ENCODE measurements around the gene TMEM174. TPM values are rescaled to one million over a fixed set of nuclear protein-coding genes. Genes with fewer than 3 reads are reported as not detected.

Gene TMEM174
- total RNA-seq, 1 donor from 2014 or later, result not detected

DNA sequence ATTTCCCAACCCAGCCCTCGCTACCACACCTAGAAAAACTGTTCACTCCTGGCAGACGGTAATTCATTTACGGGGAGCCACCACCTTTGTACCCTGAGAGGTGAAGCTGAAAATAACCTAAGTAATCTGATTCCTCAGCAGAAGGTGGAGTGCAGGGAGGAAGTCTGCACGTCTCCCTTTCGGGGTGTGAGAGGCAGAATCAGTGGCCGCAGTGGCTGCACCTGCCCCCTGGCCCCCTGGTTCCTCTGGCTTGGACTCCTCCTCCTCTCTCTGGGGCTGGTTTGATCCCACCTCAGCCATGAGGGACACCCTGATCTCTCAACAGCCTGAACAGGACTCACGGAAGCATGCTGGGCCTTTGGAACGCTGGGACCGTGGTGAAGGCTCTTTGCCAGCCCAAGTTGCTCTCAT is 10.5 kb downstream of the TMEM174 start:
- Histone ChIP-seq H3K27ac (no peak overlapping the region), H3K4me3 (no peak overlapping the region), H3K9me3 (no peaks in the 10 kb centered on the region), H3K27me3 (no peaks in the 10 kb centered on the region), H3K36me3 (no peaks in the 10 kb centered on the region), H3K4me1 (no peaks in the 10 kb centered on the region)
- DNase-seq (ENCODE audit: extremely low spot score in 2 of 2), result no peak
- intact Hi-C loops (cut with DNase I), result no loop called here
- TF ChIP-seq, protein P1, sequence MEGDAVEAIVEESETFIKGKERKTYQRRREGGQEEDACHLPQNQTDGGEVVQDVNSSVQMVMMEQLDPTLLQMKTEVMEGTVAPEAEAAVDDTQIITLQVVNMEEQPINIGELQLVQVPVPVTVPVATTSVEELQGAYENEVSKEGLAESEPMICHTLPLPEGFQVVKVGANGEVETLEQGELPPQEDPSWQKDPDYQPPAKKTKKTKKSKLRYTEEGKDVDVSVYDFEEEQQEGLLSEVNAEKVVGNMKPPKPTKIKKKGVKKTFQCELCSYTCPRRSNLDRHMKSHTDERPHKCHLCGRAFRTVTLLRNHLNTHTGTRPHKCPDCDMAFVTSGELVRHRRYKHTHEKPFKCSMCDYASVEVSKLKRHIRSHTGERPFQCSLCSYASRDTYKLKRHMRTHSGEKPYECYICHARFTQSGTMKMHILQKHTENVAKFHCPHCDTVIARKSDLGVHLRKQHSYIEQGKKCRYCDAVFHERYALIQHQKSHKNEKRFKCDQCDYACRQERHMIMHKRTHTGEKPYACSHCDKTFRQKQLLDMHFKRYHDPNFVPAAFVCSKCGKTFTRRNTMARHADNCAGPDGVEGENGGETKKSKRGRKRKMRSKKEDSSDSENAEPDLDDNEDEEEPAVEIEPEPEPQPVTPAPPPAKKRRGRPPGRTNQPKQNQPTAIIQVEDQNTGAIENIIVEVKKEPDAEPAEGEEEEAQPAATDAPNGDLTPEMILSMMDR (IDR thresholded peaks at IDR 0.05), result no peak
- no peak for TF ChIP-seq POLR2A (IDR thresholded peaks at IDR 0.05)
- no peak for TF ChIP-seq POLR2AphosphoS5 (IDR thresholded peaks at IDR 0.05; ENCODE audit: insufficient read depth in 1 of 2, low read depth in 1 of 2)

DNA sequence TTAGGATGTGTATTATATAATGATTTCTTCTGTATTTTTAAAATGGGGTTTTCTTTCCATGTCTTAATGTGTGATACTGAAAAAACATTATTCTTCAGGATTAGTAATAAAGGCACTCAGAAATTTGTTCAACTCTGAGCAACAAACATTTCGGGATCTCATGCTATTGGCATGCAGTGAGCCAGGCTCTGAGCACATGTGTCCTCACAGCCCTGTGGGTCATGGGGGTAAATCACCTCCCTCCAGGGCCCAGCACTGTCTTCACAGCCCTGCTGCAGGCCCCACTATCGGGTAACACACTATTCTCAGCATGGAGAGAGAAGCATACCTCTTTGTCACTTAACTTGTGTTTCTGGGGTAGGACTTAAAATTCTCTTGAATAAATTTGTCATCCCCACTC is 14.0 kb downstream of the TMEM174 start:
- no peaks in the 10 kb centered on the region for H3K4me1 ChIP-seq
- H3K9me3 ChIP-seq, result no peaks in the 10 kb centered on the region
- no peaks in the 10 kb centered on the region for H3K27me3 ChIP-seq
- H3K4me3 ChIP-seq, result no peak overlapping the region
- H3K36me3 ChIP-seq, result no peaks in the 10 kb centered on the region
- TF ChIP-seq POLR2A (IDR thresholded peaks at IDR 0.05), result no peak
- no peak for TF ChIP-seq POLR2AphosphoS5 (IDR thresholded peaks at IDR 0.05; ENCODE audit: insufficient read depth in 1 of 2, low read depth in 1 of 2)
- TF ChIP-seq, protein P1 (IDR thresholded peaks at IDR 0.05), result no peak
- H3K27ac ChIP-seq, result no peak overlapping the region
- DNase-seq (ENCODE audit: extremely low spot score in 2 of 2), result no peak
- intact Hi-C loops (cut with DNase I), result no loop called here

DNA sequence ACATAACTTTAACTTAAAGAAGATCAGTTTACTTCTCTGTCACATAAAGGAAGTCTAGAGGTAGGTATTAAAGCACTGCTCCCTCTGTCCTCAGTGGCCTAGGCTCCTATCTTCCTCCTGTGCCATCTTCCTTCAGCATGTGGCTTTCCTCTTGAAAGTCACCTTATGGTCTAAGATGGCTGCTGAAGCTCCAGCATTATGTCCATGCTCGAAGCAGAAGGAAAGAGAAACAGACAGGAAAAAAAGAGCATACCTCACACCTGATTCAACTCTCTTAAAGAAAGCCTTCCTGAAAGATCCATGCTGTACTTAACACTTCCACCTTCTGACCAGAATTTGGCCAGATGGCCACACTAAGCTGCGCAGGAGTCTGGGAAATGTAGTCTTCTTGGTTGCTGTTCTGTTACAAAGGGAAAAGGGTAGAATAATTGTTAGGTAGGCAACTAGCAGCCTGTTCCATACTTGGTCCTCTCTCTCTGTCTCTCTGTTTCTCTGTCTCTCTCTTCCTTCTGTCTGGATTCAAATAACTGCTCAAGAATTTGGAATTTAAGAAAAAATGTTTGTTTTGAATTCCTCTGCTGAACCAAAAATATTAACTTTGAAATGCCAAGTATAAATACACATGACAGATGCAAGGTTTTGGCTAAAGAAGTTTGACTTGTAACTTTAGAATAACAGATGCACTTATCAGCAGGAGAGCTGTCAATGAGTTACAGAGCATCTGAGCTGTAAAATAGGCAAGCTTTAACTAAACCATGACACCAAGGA is 16.0 kb downstream of the TMEM174 start:
- H3K36me3 ChIP-seq, result no peaks in the 10 kb centered on the region
- no peak for DNase-seq (ENCODE audit: extremely low spot score in 2 of 2)
- no peaks in the 10 kb centered on the region for H3K4me1 ChIP-seq
- H3K4me3 ChIP-seq, result no peak overlapping the region
- TF ChIP-seq POLR2A (IDR thresholded peaks at IDR 0.05), result no peak
- TF ChIP-seq, protein P1 (IDR thresholded peaks at IDR 0.05), result no peak
- no peaks in the 10 kb centered on the region for H3K27me3 ChIP-seq
- H3K9me3 ChIP-seq, result no peaks in the 10 kb centered on the region
- no peak overlapping the region for H3K27ac ChIP-seq
- intact Hi-C loops (cut with DNase I), result no loop called here

DNA sequence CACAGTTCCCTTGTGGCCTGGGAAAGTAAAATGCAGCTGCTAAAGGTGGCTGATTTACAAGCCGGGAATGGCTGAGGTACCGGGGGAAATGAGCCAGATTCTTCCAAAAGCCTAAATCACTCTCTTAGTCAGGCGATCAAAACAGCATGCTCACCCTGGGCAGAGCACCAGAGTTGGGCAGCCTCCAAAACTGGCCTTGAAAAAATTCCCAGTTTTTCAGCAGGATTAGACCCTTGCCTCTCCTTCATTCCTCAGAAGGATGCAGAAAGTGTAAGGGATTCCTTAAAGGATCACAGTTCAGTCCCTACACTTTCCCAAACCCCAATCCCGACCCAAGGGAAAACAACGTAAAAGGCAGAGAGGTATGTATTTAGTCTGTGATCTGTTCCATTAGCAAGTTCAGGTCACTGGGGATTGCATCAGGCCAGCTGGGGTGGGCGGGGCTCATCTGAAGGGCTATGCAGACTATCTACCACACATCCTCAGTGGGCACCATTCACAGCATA is 16.9 kb downstream of the TMEM174 start:
- H3K4me1 ChIP-seq, result no peaks in the 10 kb centered on the region
- H3K27ac ChIP-seq, result no peak overlapping the region
- no peaks in the 10 kb centered on the region for H3K27me3 ChIP-seq
- no peak overlapping the region for H3K4me3 ChIP-seq
- intact Hi-C loops (cut with DNase I), result no loop called here
- no peak for DNase-seq (ENCODE audit: extremely low spot score in 2 of 2)
- TF ChIP-seq POLR2A (IDR thresholded peaks at IDR 0.05) (no peak), POLR2AphosphoS5 (IDR thresholded peaks at IDR 0.05; ENCODE audit: insufficient read depth in 1 of 2, low read depth in 1 of 2) (no peak)
- TF ChIP-seq, protein P1 (IDR thresholded peaks at IDR 0.05), result no peak
- no peaks in the 10 kb centered on the region for H3K9me3 ChIP-seq
- no peaks in the 10 kb centered on the region for H3K36me3 ChIP-seq

DNA sequence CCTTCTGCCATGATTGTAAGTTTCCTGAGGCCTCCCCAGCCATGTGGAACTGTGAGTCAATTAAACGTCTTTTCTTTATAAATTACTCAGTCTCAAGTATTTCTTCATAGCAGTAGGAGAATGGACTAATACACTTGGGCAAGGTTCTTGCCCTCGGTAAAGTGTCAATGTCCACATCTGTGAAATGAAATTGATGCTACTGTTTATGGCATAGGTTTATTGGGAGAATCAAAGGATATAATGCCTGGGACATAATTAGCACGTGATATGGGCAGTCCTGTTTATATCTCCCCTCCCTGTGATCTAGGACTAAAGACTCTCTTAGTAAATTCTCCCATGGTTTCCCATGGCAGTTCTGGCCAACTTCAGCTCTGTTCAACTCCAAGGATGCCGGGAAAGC is 19.4 kb downstream of the TMEM174 start:
- no peak for TF ChIP-seq POLR2A (IDR thresholded peaks at IDR 0.05)
- TF ChIP-seq POLR2AphosphoS5 (IDR thresholded peaks at IDR 0.05; ENCODE audit: insufficient read depth in 1 of 2, low read depth in 1 of 2), result no peak
- TF ChIP-seq, protein P1 (IDR thresholded peaks at IDR 0.05), result no peak
- H3K4me1 ChIP-seq, result no peaks in the 10 kb centered on the region
- H3K9me3 ChIP-seq, result no peaks in the 10 kb centered on the region
- no peak overlapping the region for H3K27ac ChIP-seq
- H3K4me3 ChIP-seq, result no peak overlapping the region
- no peaks in the 10 kb centered on the region for H3K36me3 ChIP-seq
- DNase-seq (ENCODE audit: extremely low spot score in 2 of 2), result no peak
- H3K27me3 ChIP-seq, result no peaks in the 10 kb centered on the region
- intact Hi-C loops (cut with DNase I), result no loop called here

Data from vagina (tissue), 2 donors.